Mucosa of rectum (tissue), 2 donors: ENCODE results near the gene TSPAN14.

Experiments used
- H3K27ac ChIP-seq, 2 donors: one replicate each; pipeline ENCODE4 v1.7.0; 2013; ENCODE audit warnings: inconsistent platforms in 2 of 2, low read depth in 2 of 2, low read length in 2 of 2
- H3K27me3 ChIP-seq, 2 donors: one replicate each; pipeline ENCODE4 v1.7.0; 2013; ENCODE audit warnings: low read length in 2 of 2; ENCODE audit not compliant: control insufficient read depth in 2 of 2, insufficient read depth in 2 of 2
- H3K36me3 ChIP-seq, 2 donors: one replicate each; pipeline ENCODE4 v1.7.0; 2013; ENCODE audit warnings: low read length in 2 of 2; ENCODE audit not compliant: control insufficient read depth in 2 of 2, insufficient read depth in 2 of 2
- H3K4me1 ChIP-seq, 2 donors: one replicate each; pipeline ENCODE4 v1.7.0; 2013; ENCODE audit warnings: low read length in 2 of 2, mild to moderate bottlenecking in 1 of 2; ENCODE audit not compliant: control insufficient read depth in 2 of 2, insufficient read depth in 2 of 2
- H3K4me3 ChIP-seq, 2 donors: one replicate each; pipeline ENCODE4 v1.7.0; 2013; ENCODE audit warnings: low read length in 2 of 2
- H3K9ac ChIP-seq, 2 donors: one replicate each; pipeline ENCODE4 v1.7.0; 2013; ENCODE audit warnings: low read length in 2 of 2, low read depth in 1 of 2, mild to moderate bottlenecking in 1 of 2
- H3K9me3 ChIP-seq, 2 donors: one replicate each; pipeline ENCODE4 v1.7.0; 2013; ENCODE audit warnings: low read length in 2 of 2; ENCODE audit not compliant: control insufficient read depth in 2 of 2
- donor health status: healthy.
- donor health status: Normal muscosa, but diverticular disease.

Gene TSPAN14

DNA sequence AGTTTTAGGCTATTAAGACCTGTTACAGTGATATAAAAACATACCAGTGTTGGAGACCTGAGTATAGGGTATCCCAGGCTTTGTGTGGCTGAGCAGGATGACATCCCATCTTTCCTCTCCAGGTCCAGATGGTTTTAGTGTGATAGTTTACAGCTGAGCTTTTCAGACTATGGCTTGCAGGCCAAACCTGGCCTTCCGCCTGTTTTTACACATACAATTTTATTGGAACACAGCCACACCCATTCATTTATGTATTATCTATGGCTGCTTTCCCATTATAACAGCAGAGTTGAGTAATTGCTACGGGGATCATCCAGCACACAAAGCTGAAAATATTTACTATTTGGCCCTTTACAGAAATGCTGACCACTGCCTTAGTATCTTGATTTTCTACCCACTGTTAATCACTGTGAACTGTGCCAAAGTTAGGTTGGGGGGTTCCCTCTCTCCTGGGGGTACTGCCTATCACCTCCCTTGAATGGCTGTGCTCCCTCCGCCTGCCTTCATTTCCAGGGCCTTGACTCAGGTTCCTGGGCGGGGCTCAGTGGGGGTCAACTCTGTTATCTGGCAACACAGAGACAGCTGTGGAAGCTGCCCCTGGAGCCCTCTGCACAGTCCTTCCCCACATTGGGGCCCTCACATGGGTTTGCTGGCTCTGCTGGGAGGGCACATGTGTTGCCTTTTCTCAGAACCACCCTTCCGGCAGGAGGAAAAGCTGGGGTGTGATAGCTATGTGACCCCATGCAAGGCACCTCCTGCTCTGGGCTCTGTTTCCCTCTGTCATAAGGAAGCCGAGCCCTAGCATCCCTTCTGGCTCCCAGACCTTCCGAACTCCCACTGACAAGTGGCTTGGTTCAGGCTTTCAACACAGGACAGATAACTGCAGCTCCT is 43.3 kb downstream of the TSPAN14 start:
- peaks cover 42 to 44% of the 10 kb centered on the region in 2 donors for H3K4me1 ChIP-seq
- H3K9me3 ChIP-seq: no peaks in the 10 kb centered on the region
- H3K36me3 ChIP-seq: peaks cover 0 to 10% of the 10 kb centered on the region in 2 donors
- peak overlapping the region; percentile 13 to 76 for H3K27ac ChIP-seq
- no peak overlapping the region for H3K4me3 ChIP-seq
- H3K27me3 ChIP-seq: no peaks in the 10 kb centered on the region
- no peak overlapping the region for H3K9ac ChIP-seq

DNA sequence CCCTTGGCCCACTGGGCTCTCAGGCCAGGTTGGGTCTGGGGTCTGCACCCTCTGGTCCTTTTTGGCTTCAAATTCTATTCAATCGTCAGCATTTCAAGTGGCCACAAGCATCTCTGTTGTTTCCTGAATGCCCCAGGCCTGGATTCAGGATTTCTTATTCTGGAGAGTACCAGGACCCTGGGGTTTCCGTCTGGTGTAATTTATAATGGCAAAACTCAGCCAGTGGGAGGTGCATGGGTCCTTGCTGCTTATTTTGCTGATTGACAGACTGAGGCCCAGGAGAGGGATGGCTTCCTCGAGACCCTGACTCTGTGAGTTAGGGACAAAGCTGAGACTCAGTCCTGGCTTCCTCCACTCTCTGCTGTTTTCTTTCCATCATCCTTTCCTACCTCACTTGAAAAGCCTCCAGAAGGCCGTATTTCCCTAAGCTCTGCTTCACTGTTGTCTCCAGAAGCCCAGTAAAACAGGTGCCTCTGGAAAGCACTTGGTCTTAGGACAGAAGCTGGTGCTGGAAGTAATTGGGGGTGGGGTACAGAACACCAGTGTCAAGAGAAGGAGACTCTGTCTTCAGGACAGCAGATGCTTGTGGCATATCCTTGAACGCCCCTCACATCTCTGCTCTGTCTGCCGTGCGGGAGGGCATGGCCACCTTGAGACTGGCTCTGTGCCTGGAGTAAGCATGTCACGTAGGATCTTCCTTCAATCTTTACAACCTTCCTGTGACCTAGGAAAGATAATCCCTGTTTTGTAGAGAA is 44.1 kb downstream of the TSPAN14 start:
- Histone ChIP-seq H3K9me3 (no peaks in the 10 kb centered on the region), H3K9ac (no peak overlapping the region), H3K27me3 (no peaks in the 10 kb centered on the region), H3K27ac (peak overlapping the region; percentile 13 to 76), H3K36me3 (peaks cover 0 to 10% of the 10 kb centered on the region in 2 donors), H3K4me1 (peaks cover 45 to 49% of the 10 kb centered on the region in 2 donors), H3K4me3 (no peak overlapping the region)

DNA sequence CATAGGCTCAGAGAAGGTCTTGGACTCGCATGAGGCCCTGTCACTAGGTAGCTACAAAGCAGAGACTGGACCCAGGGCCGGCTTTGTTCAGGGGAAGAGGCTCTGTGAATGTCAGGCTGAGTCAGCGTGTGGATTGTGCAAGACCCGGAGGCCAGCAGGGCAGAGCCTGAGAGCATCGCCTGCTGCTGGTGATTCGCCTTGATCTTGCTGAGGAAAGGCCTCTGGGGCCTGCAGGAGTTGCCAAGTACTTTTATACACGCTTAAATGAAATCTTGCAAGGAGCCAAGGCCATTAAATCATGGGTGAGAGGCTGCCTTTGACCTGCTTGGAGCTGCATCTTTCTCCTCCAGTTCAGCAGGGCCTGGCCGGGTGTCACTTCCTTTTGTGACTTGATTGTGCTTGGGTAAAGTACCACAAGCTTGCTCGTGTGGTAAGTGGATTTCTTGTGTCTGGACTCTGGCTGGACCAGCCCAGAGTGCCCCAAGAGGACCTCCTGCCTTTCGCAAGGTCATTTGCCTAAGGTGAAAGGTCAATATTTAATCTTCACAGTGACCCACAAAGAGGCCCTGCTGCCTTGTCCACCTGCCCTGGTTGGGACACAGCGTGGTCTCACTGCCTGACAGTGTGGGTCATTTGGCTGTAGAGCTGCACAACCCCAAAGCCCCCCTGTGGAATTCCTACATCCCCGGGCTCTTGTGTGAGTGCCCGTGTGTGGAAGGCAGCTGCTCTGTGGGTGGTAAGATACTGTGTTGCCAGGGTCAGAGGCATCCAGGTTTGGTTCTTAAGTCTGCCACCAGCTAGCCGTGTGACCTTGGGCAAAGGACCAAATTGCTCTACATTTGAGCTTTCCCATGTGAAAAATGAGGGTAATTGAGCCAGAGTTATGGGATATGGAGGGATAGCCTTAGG is 45.0 kb downstream of the TSPAN14 start:
- H3K27ac ChIP-seq: peak overlapping the region; percentile 64 to 76
- H3K4me1 ChIP-seq: peaks cover 49 to 50% of the 10 kb centered on the region in 2 donors
- H3K9me3 ChIP-seq: no peaks in the 10 kb centered on the region
- H3K27me3 ChIP-seq: no peaks in the 10 kb centered on the region
- H3K36me3 ChIP-seq: peaks cover 0 to 10% of the 10 kb centered on the region in 2 donors
- peak overlapping the region; percentile 6 to 14 for H3K9ac ChIP-seq
- no peak overlapping the region for H3K4me3 ChIP-seq

DNA sequence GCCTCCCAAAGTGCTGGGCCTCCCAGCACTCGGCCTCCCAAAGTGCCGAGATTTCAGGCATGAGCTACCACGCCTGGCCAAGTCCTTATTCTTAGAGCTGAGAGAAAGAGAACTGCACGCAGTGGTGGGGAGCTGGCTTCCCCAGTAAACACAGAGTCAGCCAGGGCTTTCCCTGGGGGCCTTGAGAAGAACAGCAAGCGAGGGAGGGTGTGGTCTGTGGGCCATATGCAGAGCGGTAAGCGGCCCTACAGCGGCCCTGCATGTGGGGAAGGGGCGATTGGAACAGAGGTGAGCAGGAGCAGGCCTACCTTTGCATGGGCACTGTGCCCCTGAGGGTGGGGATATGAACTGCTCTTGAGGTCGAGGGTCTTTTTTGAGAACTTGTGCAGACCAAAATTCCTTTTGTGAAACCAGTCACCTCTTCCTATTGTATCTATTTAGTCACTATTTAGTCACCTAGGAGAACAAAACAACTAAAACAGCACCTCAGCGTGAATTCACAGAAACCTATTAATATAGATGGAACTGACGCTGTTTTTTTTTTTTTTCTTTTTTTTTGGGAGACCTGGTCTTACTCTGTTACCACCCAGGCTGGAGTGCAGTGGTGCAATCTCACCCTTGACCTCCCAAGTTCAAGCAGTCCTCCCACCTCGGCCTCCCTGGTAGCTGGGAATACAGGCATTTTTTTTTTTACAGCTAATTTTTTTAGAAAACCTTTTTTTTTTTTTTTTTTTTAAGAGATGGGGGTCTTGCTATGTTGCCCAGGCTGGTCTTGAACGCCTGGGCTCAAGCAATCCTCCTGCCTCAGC is 46.7 kb downstream of the TSPAN14 start:
- no peaks in the 10 kb centered on the region for H3K9me3 ChIP-seq
- H3K9ac ChIP-seq: no peak overlapping the region
- no peaks in the 10 kb centered on the region for H3K36me3 ChIP-seq
- H3K27ac ChIP-seq: peak overlapping the region; percentile 24 to 32
- H3K27me3 ChIP-seq: no peaks in the 10 kb centered on the region
- no peak overlapping the region for H3K4me3 ChIP-seq
- peaks cover 65 to 67% of the 10 kb centered on the region in 2 donors for H3K4me1 ChIP-seq

DNA sequence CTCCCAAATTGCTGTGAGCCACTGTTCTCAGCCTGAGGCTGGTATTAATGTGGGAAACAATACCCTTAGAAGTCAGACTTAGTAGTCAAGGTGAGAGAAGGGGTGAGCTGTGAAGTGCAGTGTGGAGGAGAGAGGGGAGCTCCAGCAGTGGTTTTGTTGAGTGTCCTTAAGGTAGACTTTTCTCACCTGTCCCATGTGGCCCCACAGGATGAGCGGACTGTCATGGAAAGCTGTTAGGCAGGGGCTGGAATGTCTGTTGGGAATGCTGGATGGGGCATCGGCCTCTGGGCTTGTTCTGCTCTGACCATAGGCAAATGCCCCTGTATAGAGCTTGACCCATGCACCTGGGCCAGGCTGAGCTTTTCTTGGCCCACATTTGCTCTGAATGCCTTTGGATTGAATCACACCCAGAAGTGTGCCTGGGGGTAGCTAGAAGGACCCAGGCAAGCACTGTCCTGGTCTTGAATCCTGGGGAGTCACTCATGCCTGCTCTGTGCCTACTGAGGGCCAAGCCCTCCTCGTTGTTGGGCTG is 47.3 kb downstream of the TSPAN14 start:
- Histone ChIP-seq H3K36me3 (peaks cover 0 to 4% of the 10 kb centered on the region in 2 donors), H3K4me3 (no peak overlapping the region), H3K9ac (no peak overlapping the region), H3K9me3 (no peaks in the 10 kb centered on the region), H3K27ac (no peak overlapping the region), H3K27me3 (no peaks in the 10 kb centered on the region), H3K4me1 (peaks cover 66 to 67% of the 10 kb centered on the region in 2 donors)

DNA sequence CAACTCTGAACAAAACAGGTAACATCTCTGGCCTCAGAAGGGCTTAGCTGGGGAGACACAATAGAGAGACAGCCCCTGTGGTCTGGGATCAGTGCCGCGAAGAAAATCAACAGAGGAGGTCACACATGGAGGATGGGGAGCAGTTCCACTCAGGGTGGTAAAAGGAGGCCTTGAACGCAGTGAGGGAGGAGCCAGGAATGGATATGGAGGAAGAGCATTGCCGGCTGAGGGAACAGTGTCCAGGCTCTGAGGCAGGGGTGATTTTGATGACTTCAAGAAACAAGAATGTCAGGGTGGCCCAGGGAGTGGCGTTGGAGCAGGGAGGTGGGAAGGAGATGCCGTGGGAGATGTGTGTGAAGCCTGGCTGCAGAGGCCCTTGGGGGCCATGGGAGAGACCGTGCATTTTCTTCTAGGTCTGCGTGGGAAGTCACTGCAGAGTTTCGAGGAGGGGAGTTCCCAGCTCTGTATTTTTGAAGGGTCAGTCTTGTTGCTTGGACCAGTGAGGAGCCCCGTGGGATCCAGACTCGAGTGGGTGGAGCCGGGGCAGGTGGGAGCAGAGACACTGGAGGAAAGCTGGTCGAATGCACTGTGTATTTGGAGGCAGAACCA is 47.9 kb downstream of the TSPAN14 start:
- Histone ChIP-seq H3K4me1 (peaks cover 64 to 66% of the 10 kb centered on the region in 2 donors), H3K9me3 (no peaks in the 10 kb centered on the region), H3K9ac (no peak overlapping the region), H3K4me3 (no peak overlapping the region), H3K36me3 (peaks cover under 1 to 10% of the 10 kb centered on the region in 2 donors), H3K27ac (no peak overlapping the region), H3K27me3 (no peaks in the 10 kb centered on the region)

DNA sequence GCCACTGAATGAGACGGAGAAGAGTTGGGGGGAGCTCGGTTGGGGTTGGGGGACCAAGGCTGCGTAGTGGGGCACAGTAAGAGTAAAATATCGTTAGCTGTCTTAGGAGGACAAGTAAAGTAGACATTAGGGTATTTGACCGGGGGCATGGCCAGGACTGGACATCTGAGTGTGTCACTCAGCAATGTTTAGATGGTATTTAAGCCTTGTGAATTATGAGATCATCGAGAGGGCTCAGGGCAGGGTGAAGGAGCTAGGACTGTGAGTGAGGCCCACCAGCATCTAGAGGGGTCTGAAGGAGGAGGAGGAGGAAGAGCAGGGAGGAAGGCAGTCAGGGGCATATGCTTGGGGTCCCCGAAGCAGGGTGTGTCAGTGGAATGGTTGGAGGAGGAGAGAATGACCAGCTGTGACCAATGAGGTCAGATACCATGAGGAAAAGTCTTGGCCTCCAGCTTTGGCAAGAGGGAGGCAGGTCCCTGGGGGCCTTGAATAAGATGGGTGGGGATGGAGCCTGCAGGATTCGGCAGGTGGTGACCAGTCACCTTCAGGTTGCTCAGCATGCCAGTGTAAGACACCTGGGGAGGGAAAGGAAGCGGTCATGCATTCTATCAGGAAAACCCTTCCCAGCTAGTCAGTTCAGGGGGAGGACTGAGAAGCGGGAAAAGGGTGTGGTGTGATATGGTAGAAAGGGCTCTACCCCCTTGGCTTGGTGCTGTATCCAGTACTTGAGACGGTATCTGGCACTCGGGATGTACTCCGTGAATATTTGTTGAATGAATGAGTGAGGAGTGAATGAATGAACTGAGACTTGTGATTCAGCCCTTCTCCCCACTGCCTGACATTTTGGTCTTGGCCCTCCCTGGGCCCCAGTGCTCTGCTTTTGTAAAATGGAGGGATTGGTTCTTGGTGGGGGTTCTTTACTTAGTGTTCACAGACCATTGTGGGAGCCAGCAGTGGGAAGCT is 48.8 kb downstream of the TSPAN14 start:
- Histone ChIP-seq H3K4me1 (peaks cover 56 to 57% of the 10 kb centered on the region in 2 donors), H3K9ac (no peak overlapping the region), H3K36me3 (peaks cover 7 to 16% of the 10 kb centered on the region in 2 donors), H3K9me3 (no peaks in the 10 kb centered on the region), H3K27me3 (no peaks in the 10 kb centered on the region), H3K4me3 (no peak overlapping the region), H3K27ac (peak overlapping the region in 1 of 2 donors; percentile 5)

DNA sequence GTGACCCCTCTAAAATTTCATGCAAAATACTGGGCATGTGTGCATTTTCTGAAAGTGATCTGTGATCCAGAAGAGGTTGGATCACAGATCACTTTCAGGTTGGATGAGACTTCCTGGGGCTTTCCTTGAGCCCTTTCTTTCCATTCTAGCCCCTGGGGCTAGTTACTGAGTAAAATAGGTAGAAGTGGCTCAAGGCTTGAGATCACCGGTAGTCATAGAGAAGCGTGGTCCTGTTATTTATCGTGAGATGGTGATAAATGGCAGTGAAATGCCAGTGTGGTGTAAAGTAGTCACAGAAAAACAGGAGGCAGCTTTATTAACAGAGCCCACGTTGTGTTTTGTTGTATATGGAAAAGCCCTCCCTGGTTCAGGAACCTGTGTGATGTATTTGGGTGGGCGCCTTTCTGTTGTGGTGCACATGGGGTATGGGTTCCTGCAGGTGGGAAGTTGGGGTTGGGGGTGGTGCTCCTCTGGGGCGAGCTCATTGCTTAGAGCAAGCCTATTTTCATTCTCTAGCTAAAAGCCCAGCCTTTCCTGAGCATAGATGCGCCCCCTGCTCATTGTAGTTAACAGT is 49.6 kb downstream of the TSPAN14 start:
- Histone ChIP-seq H3K27ac (peak overlapping the region; percentile 63 to 82), H3K36me3 (peaks cover 10 to 21% of the 10 kb centered on the region in 2 donors), H3K4me3 (no peak overlapping the region), H3K27me3 (no peaks in the 10 kb centered on the region), H3K9me3 (no peaks in the 10 kb centered on the region), H3K9ac (no peak overlapping the region), H3K4me1 (peaks cover 48 to 50% of the 10 kb centered on the region in 2 donors)
